Mucosa of descending colon (tissue), 3 donors: ENCODE measurements around the gene SIK3. TPM values are rescaled to one million over a fixed set of nuclear protein-coding genes. Genes with fewer than 3 reads are reported as not detected.
"Not testable (repeated sequence)": the region's sequence is repeated elsewhere in the genome, so short reads cannot be mapped to it uniquely, and the experiment has no call there.

Experiments
- ATAC-seq: fragments of 200-7000 bp; cut with Tn5 transposase; one replicate; pipeline ENCODE4 v1.9.1; 2020; ENCODE audit warnings: mild to moderate bottlenecking, moderate library complexity
- DNase-seq, 3 donors: peaks; one replicate each; pipeline ENCODE4 v3.0.0-alpha.2; 2020
- H3K36me3 ChIP-seq: fragments of 200-600 bp; one replicate; pipeline ENCODE4 v1.8.0; 2021; ENCODE audit warnings: low read depth, mild to moderate bottlenecking
- H3K4me1 ChIP-seq: fragments of 200-600 bp; one replicate; pipeline ENCODE4 v1.8.0; 2021; ENCODE audit warnings: low read depth, mild to moderate bottlenecking
- H3K4me3 ChIP-seq: fragments of 200-600 bp; one replicate; pipeline ENCODE4 v1.8.0; 2021; ENCODE audit warnings: mild to moderate bottlenecking
- H3K9me3 ChIP-seq: fragments of 200-600 bp; one replicate; pipeline ENCODE4 v1.8.0; 2021; ENCODE audit warnings: mild to moderate bottlenecking
- intact Hi-C, 2 donors: fragments of 100-400 bp; cut with DNase I in 1 of 2; cut with micrococcal nuclease in 1 of 2; formaldehyde crosslinking; loops; one replicate each; pipeline versions ENCODE4 v1.11.0 to v1.11.1; 2022; cut with DNase I, micrococcal nuclease
- total RNA-seq, 3 donors: library from RNA; stranded (reverse); fragmentation: NEBNext Ultra II Directional in 2 of 3; extraction: Animal tissue kit (Norgen Biotek cat#: 25700) in 2 of 3; gene quantifications; one replicate each; pipeline versions ENCODE4 v1.2.1 to v1.2.4, GENCODE V29; 2021 to 2023
- TF ChIP-seq, protein P1 (sequence below): fragments of 200-600 bp; IDR thresholded peaks from one replicate; pipeline ENCODE4 v1.8.0; 2022; ENCODE audit warnings: antibody characterized with exemption, mild to moderate bottlenecking
- donor health status: DM: no; HTN: no; CAD: no; lungs with moderate emphysema.
- donor health status: DM: no; HTN: no; CAD: no.
- donor health status: DM: no; HTN: yes; CAD: no.

Gene SIK3
- total RNA-seq, 3 donors from 2014 or later: 28.1 to 55.6 (median 41.8) TPM

DNA sequence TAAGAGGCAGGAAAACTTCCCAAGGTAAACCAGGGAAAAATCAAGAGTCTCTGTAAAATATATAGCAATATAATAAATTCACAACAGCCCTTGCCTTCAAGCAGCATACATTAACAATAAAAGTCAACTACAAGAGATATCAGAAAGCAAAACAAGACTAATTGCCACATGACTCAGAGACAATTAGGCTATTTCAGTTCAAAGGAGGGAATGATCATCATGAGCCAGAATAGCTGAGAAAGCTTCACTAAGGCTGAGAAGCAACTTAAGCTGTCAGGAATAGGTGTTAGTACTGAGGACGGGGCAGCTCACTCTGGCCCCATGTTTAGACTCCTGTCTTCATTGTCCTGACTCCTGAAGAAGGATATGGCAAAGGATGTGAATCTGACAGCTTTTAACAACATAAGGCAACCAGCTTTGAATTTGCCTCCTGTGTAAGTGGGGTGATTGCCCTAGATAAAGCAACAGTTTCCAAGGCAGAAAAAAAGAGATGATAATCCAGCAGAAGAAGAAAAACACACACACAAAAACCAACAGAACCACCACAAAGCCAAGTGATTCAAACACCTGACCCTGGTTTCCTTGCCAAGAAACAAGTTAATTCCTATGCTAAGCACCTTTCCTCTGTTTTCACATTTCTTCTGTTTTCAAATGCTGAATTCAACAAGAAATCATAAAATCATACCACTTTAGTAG, 60.8 kb downstream of the SIK3 start:
- peak; percentile 64 for ATAC-seq
- Histone ChIP-seq H3K4me1 (peaks cover 18% of the 10 kb centered on the region), H3K4me3 (no peak overlapping the region), H3K9me3 (no peaks in the 10 kb centered on the region), H3K36me3 (peaks cover 3% of the 10 kb centered on the region)
- TF ChIP-seq, protein P1, sequence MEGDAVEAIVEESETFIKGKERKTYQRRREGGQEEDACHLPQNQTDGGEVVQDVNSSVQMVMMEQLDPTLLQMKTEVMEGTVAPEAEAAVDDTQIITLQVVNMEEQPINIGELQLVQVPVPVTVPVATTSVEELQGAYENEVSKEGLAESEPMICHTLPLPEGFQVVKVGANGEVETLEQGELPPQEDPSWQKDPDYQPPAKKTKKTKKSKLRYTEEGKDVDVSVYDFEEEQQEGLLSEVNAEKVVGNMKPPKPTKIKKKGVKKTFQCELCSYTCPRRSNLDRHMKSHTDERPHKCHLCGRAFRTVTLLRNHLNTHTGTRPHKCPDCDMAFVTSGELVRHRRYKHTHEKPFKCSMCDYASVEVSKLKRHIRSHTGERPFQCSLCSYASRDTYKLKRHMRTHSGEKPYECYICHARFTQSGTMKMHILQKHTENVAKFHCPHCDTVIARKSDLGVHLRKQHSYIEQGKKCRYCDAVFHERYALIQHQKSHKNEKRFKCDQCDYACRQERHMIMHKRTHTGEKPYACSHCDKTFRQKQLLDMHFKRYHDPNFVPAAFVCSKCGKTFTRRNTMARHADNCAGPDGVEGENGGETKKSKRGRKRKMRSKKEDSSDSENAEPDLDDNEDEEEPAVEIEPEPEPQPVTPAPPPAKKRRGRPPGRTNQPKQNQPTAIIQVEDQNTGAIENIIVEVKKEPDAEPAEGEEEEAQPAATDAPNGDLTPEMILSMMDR: no peak
- DNase-seq: no peak
- intact Hi-C loops: no loop called here

DNA sequence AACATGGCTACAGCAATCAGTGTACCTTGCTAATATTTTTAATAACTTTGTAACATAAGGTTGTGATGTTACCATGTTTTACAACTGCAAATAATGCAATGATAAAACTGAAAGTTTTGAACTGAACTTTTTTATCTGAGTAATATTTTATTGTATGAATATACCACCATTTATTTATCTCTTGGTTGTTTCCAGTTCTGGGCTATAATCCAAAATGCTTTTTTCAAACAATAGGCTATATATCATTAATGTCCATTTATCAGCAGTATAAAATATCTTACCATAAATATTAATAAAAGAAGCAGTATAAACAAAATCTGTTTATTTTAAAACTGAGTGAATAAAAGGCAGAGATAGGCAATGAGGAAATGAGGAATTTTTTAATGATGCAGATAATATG, 63.3 kb downstream of the SIK3 start:
- Histone ChIP-seq H3K4me3 (no peak overlapping the region), H3K9me3 (no peaks in the 10 kb centered on the region), H3K36me3 (peaks cover 3% of the 10 kb centered on the region), H3K4me1 (peaks cover 15% of the 10 kb centered on the region)
- TF ChIP-seq, protein P1: no peak
- DNase-seq (no peak), ATAC-seq (no peak)
- intact Hi-C loops: no loop called here

DNA sequence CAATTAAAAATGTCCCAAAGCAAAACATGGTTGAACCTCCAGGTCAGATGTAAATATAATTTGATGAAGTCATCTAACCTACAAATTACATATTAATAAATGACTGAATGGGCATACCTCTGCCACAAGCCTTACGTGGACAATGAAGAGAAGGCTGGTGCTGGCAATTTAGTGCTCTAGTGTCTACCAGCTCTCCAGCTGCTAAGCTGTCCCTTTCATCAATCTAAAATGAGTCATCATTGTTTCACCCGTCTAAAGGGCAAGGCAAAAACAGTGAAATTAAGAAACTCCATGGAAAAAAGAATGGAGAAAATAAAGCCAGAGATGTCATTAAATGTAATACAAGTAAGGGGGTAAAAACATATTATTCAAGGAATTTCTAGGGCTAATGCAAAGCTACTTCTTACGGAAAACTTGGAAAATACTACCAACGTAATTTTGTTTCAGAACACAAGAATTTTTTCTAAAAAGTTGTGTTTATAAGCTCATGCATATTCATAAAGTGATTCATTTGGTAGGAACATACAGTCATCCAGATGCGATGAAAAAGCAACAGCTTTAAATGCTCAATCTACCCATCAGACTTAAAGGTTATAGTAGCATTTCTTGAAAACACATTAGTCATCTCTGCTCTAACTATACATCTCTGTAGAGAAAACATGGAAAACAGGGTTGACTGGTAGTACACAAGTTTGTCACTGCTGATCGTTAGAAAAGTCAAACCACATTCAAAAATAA, 71.5 kb downstream of the SIK3 start:
- Histone ChIP-seq H3K4me1 (peaks cover 3% of the 10 kb centered on the region), H3K36me3 (no peaks in the 10 kb centered on the region), H3K9me3 (no peaks in the 10 kb centered on the region), H3K4me3 (no peak overlapping the region)
- DNase-seq (no peak), ATAC-seq (peak; percentile 60)
- intact Hi-C loops: no loop called here
- TF ChIP-seq, protein P1: no peak

DNA sequence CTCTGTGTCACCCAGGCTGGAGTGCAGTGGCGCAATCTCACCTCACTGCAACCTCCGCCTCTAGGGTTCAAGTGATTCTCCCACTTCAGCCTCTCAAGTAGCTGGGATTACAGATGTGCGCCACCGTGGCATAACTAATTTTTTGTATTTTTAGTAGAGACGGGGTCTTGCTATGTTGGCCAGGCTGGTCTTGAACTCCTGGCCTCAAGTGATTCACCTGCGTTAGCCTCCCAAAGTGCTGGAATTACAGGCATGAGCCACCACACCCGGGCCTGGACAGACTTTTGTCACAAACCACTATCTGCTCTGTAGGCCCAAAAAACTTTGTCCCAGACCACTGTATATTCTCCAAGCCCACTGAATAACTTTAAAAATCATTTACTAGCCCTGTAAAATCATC, 74.5 kb downstream of the SIK3 start:
- peaks cover 20% of the 10 kb centered on the region for H3K4me1 ChIP-seq
- H3K4me3 ChIP-seq, H3K36me3 ChIP-seq, DNase-seq, H3K9me3 ChIP-seq, intact Hi-C loops, ATAC-seq: not testable (repeated sequence)

DNA sequence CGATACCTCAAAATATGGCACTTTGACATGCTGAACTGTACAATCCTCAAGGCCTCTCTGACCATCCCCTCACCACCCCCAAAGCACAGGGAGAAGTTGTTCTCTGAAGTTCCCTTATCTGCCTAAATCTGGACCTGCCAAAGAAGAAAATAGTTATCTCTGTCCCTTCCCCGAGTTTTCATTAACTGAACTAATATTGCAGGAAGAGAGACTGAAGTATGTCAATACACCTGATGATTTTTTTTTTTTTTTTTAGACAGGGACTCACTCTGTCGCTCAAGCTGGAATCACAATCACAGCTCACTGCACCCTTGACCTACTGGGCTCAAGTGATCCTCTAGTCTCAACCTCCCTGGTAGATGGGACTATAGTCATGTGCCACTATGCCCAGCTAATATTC, 75.0 kb downstream of the SIK3 start:
- no peak for DNase-seq
- Histone ChIP-seq H3K36me3 (no peaks in the 10 kb centered on the region), H3K4me3 (no peak overlapping the region), H3K9me3 (no peaks in the 10 kb centered on the region), H3K4me1 (peaks cover 20% of the 10 kb centered on the region)
- no peak for ATAC-seq
- TF ChIP-seq, protein P1: no peak
- intact Hi-C loops: no loop called here

DNA sequence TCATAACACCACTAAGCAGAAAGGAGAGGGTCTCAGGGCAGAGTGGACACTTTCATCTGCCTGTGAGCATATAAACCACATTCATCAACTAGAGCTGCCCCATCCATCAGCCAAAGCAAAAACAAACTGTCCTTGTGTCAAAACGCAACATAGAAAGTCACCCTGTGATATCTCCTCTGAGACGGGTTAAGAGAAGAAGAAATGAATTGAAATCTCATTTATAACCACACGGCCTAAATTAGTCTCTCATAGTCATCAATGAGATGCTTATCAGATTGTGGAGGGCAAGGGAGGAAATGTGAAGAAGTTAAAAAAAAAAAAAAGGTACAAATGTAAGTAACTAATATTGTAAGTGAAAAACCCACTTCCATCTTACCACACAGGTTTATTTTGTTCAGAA, 75.7 kb downstream of the SIK3 start:
- DNase-seq (no peak), ATAC-seq (no peak)
- TF ChIP-seq, protein P1: no peak
- H3K4me1 ChIP-seq: peaks cover 20% of the 10 kb centered on the region
- intact Hi-C loops: no loop called here
- H3K9me3 ChIP-seq: no peaks in the 10 kb centered on the region
- H3K36me3 ChIP-seq: no peaks in the 10 kb centered on the region
- H3K4me3 ChIP-seq: no peak overlapping the region
